Tibial nerve (tissue), 4 donors: ENCODE results near the gene KRTAP4-12. TPM values are rescaled to one million over a fixed set of nuclear protein-coding genes. Genes with fewer than 3 reads are reported as not detected.
"Not testable (repeated sequence)": the region's sequence is repeated elsewhere in the genome, so short reads cannot be mapped to it uniquely, and the experiment has no call there.

Experiments
- DNase-seq, 2 donors: peaks; one replicate each; pipeline ENCODE4 v3.0.0-alpha.2; 2019; ENCODE audit warnings: low spot score in 2 of 2
- H3K27ac ChIP-seq, 4 donors: fragments of 200-600 bp; sonication (generic) in 3 of 4; one replicate each; pipeline ENCODE4 v1.5.1; 2017 to 2019; ENCODE audit warnings: mild to moderate bottlenecking in 1 of 4
- H3K27me3 ChIP-seq, 2 donors: fragments of 200-600 bp; sonication (generic) in 1 of 2; one replicate each; pipeline versions ENCODE4 v1.5.1 to v1.6.0; 2017 to 2019
- H3K36me3 ChIP-seq, 3 donors: fragments of 200-600 bp; sonication (generic); one replicate each; pipeline ENCODE4 v1.5.1; 2018 to 2019
- H3K4me1 ChIP-seq, 4 donors: fragments of 200-600 bp; sonication (generic) in 3 of 4; one replicate each; pipeline ENCODE4 v1.5.1; 2017 to 2019
- H3K4me3 ChIP-seq, 4 donors: fragments of 200-600 bp; sonication (generic) in 3 of 4; one replicate each; pipeline ENCODE4 v1.5.1; 2017 to 2019; ENCODE audit warnings: mild to moderate bottlenecking in 1 of 4, moderate library complexity in 1 of 4
- H3K9me3 ChIP-seq, 4 donors: fragments of 200-600 bp; sonication (generic) in 3 of 4; one replicate each; pipeline ENCODE4 v1.5.1; 2017 to 2019
- CTCF ChIP-seq, 5 experiments: fragments of 200-600 bp in 3 of 5; fragments of 450-650 bp in 2 of 5; sonication (generic) in 3 of 5; IDR thresholded peaks; one replicate each; pipeline ENCODE4 v1.5.1; 2016 to 2019; ENCODE audit warnings: antibody characterized with exemption in 5 of 5, mild to moderate bottlenecking in 3 of 5, moderate library complexity in 2 of 5
- EP300 ChIP-seq, 2 donors: sonication (generic); formaldehyde crosslinking; IDR thresholded peaks; one replicate each; pipeline ENCODE4 v1.6.1; 2017; ENCODE audit warnings: antibody characterized with exemption in 2 of 2, mild to moderate bottlenecking in 1 of 2
- POLR2A ChIP-seq, 2 donors: fragments of 450-650 bp; IDR thresholded peaks; one replicate each; pipeline ENCODE4 v1.6.1; 2017; ENCODE audit warnings: antibody characterized with exemption in 2 of 2, mild to moderate bottlenecking in 2 of 2, moderate library complexity in 2 of 2
- WGBS, 2 donors: methylation state at CpG; one replicate each; pipeline ENCODE4 v1.1.5; 2018; 5-methylcytosine and 5-hydroxymethylcytosine counted together
- total RNA-seq, 4 donors: library from RNA; depleted of rRNA; stranded (reverse); fragments of >200 nt; gene quantifications; one replicate each; pipeline ENCODE4 v1.1.0, GENCODE V29; 2016

KRTAP4-12 gene
- total RNA-seq, 4 donors from 2014 or later, result not detected

- Histone ChIP-seq H3K36me3 (no peaks in the 10 kb centered on the region), H3K9me3 (no peaks in the 10 kb centered on the region), H3K4me3 (no peak overlapping the region), H3K27ac (no peak overlapping the region), H3K4me1 (no peaks in the 10 kb centered on the region), H3K27me3 (no peaks in the 10 kb centered on the region)
- TF ChIP-seq POLR2A (IDR thresholded peaks at IDR 0.05), result no peak
- TF ChIP-seq CTCF (IDR thresholded peaks at IDR 0.05), result no peak
- TF ChIP-seq EP300 (IDR thresholded peaks at IDR 0.05), result no peak
- whole genome bisulfite sequencing, 2 donors, result 76 to 85% methylated on average over 2 of the region's 2 CpGs
- no peak for DNase-seq
Observed at GRCh38 chr17:41111151-41111885, 12.7 kb downstream of the KRTAP4-12 start.

- not testable (repeated sequence) for H3K4me1 ChIP-seq, H3K36me3 ChIP-seq, H3K9me3 ChIP-seq, H3K27me3 ChIP-seq, DNase-seq, H3K27ac ChIP-seq, H3K4me3 ChIP-seq
- 0 to 23% methylated on average over 1 of the region's 1 CpG for WGBS, 2 donors
Observed at GRCh38 chr17:41108728-41109386, 15.1 kb downstream of the KRTAP4-12 start.

GRCh38 chr17:41107941-41108450, 16.0 kb downstream of the KRTAP4-12 start:
- no peaks in the 10 kb centered on the region for H3K9me3 ChIP-seq
- no peaks in the 10 kb centered on the region for H3K4me1 ChIP-seq
- no peaks in the 10 kb centered on the region for H3K27me3 ChIP-seq
- WGBS, 2 donors, result 50 to 59% methylated on average over 1 of the region's 1 CpG
- TF ChIP-seq POLR2A (IDR thresholded peaks at IDR 0.05), result no peak
- no peak for TF ChIP-seq CTCF (IDR thresholded peaks at IDR 0.05)
- no peak overlapping the region for H3K27ac ChIP-seq
- H3K36me3 ChIP-seq, result no peaks in the 10 kb centered on the region
- no peak for DNase-seq
- H3K4me3 ChIP-seq, result no peak overlapping the region

- not testable (repeated sequence) for H3K27ac ChIP-seq, H3K27me3 ChIP-seq, DNase-seq, H3K9me3 ChIP-seq, H3K36me3 ChIP-seq, H3K4me1 ChIP-seq, H3K4me3 ChIP-seq
- WGBS, 2 donors, result 62 to 69% methylated on average over 9 of the region's 10 CpGs
Observed at GRCh38 chr17:41105347-41105746, 18.6 kb downstream of the KRTAP4-12 start, which contains the start of gene KRTAP4-9. Gene KRTAP4-9 (plus strand): TSS chr17:41105389. CDS start chr17:41105389, 0 bp downstream.

GRCh38 chr17:41104386-41105038, 19.5 kb downstream of the KRTAP4-12 start:
- 60 to 76% methylated on average over 2 of the region's 2 CpGs for WGBS, 2 donors
- H3K36me3 ChIP-seq, H3K9me3 ChIP-seq, DNase-seq, H3K4me1 ChIP-seq, H3K4me3 ChIP-seq, H3K27ac ChIP-seq, H3K27me3 ChIP-seq: not testable (repeated sequence)

- H3K27ac ChIP-seq, result no peak overlapping the region
- H3K36me3 ChIP-seq, result no peaks in the 10 kb centered on the region
- H3K4me3 ChIP-seq, result no peak overlapping the region
- TF ChIP-seq POLR2A (IDR thresholded peaks at IDR 0.05) (no peak), CTCF (IDR thresholded peaks at IDR 0.05) (no peak), EP300 (IDR thresholded peaks at IDR 0.05) (no peak)
- 84 to 88% methylated on average over 1 of the region's 1 CpG for WGBS, 2 donors
- no peaks in the 10 kb centered on the region for H3K27me3 ChIP-seq
- no peak for DNase-seq
- H3K4me1 ChIP-seq, result no peaks in the 10 kb centered on the region
- no peaks in the 10 kb centered on the region for H3K9me3 ChIP-seq
Observed at GRCh38 chr17:41103896-41104295, 20.1 kb downstream of the KRTAP4-12 start.
